Hematopoietic multipotent progenitor cell treated with erythropoietin and hydrocortisone succinate and interleukin-3 and kit ligand, for 17 days (in vitro differentiated cells): ENCODE measurements around the gene AGO4.
"Not testable (repeated sequence)": the region's sequence is repeated elsewhere in the genome, so short reads cannot be mapped to it uniquely, and the experiment has no call there.

Experiments used
- DNase-seq: peaks from one replicate; pipeline ENCODE4 v3.0.0-alpha.2; 2015; ENCODE audit warnings: low spot score

The AGO4 gene

DNA sequence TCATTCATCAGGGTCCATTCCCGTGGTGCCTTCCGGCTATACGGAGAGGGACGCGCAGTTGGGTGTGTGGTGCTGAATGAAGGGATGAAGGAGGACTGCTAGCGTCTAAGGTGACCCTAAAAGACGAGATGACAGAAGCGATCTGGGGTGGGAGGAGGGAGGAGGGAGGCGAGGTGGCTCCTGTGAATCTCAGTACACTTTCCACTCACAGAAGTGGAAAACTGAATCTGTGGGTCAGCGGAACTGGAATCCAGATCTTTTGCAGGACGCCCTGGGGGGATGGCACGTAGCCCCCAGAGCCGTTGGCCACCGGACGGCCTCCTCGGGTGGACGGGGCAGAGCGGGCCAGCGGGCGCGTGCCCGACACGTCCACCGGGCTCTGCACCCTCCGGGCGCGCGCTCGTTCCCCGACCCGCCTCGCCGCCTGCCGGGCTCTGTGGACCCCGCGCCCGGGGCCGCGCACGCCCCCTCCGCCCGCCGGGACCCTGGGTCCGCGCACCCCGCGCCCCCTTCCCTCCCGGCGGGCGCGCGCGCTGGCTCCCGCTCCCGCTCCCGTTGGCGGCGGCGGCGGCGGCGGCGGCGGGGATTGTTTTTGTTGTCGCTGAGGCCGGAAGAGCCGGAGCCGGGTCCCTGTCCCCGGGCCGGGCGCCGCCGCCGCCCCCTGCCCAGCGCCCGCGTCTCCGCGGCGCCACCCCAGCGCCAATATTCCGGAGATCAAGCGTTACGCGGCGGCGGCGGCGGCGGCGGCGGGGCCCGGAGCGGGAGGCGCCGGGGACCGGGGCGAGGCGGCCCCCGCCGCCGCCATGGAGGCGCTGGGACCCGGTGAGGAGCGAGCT lies at the start of gene AGO4:
Gene AGO4, plus strand, starts transcription at position 403 of the 836 bp plus-strand sequence. Its CDS starts 401 bp downstream, at position 804.
- DNase-seq: no peak

DNA sequence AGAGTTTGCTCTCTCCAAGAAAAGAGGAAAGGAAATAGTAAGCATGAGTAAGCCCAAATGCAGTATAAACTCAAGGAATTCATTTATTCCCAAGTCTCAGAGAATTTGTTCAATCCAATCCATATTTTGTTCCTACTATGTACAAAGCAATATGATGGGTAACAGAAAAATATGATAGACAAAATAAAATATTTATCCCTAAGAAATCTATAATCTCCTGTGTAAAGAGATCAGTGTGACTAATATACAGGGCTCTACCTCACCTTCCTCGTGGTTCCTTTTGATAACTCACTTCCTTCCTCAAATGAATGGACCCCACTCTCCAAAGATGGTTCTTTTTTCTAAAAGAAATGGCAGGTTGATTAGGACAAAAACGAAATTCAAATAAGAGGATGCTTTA lies 45.7 kb upstream of the AGO4 start:
- DNase-seq: no peak

DNA sequence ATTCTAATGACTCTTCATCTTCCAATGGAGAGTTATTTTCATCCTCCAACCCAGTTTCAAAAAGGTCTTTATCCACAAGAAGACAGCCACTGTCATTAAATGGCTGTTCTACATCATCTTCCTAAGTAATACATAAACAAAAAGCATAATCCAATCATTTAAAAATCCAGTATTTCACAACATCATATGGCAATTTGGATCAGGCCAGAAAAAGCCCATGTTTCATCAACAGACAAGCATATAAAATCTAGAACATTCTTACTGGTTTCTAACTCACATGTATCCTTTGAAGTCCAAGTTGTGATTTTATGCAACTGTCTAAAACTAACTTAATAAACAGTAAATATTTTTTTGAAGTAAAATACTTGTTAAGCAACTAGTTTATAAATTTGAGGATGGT lies 44.6 kb upstream of the AGO4 start:
- no peak for DNase-seq

DNA sequence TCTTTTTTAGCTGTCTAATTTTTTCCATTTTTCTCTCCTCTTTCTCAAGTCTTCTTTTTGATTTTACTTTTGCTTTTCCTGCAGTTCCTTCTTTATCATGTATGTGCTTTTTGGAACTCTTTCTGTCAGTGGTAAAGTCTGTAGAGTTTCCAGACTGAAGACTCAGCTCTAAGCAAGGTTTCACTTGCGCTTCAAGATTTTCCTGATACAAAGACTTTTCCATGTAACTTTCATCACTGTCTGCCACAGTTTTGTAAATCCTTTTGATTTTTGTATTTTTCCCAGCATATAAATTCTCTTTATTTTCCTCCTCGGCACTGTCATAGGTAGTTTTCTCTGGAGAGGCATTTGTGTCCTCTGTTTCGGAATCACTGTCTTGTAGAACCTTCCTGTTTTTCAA lies 43.5 kb upstream of the AGO4 start:
- DNase-seq: no peak

DNA sequence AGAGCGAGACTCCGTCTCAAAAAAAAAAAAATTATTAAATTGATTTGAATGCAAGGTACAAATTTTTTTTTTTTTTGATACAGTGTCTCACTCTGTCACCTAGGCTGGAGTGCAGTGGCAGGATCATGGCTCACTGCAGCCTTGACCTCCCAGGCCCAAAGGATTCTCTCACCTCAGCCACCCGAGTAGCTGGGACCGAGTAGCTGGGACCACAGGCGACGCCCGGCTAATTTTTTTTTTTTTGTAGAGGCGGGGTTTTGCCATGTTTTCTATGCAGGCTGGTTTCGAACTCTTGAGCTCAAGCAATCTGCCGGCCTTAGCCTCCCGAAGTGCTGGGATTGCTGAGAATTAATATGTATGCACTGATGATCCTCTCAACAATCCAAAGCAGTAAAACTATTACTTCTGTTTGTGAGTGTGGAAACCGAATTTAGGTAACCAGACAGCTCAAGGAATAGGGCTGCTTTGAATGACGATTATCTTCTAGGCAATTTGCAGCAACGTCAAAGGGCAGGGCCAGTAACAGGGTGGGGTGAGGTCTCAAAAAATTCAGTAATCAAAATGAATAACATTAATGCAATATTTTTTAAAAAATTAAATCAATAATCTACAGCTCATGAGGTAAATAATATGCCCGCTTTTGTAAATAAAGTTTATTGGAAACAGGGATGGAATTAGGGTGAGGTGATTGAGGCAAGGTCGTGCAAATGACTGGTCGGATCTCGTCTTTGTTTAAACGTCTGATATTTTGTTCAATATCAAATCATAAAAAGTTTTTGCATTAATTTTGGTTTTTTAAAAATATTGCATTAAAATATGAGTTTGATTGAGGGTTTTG lies 39.2 kb upstream of the AGO4 start:
- DNase-seq: peak; percentile 17

DNA sequence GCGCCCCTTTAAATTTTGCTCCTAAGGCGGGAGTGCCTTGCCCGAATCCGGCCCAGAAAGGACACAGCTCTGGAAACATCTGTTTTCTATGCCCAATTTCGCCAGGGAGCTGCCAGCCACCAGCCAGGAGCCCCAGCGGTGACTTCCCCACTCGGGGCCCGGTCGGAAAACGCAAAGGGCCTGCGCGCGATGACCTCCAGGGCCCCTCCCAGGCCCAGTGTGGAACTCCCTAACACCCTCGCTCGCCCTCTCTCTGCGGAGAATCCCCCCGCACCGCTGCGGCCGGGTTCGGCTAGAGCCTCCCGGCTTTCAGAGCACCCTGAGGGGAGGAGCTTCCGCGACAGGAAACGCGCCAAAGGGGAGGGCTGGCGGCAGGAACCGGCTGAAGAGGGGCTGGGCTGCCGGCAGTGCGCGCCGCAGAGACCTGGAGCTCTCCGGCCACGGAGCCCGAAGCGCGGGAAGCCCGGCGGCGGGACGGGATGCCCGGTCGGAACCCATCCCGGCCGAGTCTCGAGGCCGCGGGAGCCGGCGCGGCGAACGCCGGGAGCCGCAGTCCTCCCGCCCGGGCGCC lies 38.5 kb upstream of the AGO4 start:
- peak; percentile 59 for DNase-seq

DNA sequence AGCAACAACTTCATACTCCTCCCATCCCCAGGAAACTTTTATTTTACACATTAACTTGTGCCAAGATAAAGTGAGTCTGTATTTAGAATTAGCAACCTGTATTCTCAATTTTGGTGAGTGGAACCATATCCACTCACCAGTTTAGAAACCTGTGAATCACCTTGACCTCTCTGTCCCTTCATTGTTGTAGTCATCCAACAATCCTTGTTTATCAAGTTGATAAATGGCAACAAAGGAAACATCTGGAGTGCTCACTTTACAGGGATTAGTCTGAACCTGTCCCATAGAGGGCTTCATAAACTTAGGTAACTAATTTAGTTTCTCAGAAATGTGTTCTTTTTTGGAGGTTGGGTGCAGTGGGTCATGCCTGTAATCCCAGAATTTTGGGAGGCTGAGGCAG lies 34.1 kb upstream of the AGO4 start:
- DNase-seq: no peak

DNA sequence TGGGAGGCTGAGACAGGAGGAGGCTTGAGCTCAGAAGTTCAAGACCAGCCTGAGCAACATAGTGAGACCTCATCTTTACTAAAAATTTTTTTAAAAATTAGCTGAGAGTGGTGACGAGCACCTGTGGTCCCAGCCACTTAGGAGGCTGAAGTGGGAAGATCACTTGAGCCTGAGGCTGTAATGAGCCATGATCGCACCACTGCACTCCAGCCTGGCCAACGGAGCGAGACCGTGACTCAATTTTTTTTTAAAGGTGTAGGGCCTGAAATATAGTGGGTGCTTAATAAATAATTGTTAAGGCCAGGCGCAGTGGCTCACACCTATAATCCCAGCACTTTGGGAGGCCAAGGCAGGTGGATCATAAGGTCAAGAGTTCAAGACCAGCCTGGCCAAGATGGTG lies 31.6 kb upstream of the AGO4 start:
- not testable (repeated sequence) for DNase-seq

DNA sequence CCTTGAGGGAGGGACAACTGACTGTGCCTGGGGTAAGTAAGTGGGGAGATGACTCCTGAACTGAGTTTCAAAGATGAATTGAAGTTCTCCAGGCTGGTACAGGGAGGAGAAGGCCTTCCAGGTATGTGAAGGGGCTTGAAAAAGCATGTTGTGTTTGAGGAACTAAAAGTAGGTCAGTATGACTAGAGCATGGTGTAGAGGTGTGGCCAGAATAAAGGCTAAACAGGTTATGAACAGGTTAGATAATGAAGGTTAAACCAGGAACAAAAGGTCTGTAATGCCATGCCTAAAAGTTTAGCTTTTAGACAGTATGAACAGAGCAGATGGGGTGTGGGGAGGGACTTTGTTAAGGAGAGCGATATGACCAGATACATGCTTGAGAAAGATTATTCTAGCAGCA lies 30.7 kb upstream of the AGO4 start:
- DNase-seq: no peak

DNA sequence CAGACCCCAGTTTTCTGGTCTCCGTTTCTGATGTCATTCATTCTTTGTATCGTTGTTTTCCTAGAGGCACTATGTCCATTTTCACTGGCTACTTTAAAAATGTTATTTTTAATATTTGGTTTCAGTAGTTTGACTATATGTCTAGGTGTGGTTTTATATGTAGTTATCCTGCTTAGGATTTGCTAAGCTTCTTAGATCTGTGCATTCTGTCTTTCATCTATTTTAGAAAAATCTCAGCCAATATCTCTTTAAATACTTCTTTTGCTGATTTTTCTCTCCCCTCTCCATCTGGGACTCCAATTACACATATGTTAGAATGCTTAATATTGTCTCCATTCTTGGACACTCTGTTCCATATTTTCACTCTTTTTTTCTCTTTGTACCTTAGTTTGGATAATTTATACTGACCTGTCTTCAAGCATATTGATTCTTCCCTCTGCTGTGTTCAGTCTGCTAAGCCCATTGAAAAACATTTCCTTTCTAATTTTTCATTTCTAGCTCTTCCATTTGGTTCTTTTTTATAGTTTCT lies 24.7 kb upstream of the AGO4 start:
- no peak for DNase-seq

DNA sequence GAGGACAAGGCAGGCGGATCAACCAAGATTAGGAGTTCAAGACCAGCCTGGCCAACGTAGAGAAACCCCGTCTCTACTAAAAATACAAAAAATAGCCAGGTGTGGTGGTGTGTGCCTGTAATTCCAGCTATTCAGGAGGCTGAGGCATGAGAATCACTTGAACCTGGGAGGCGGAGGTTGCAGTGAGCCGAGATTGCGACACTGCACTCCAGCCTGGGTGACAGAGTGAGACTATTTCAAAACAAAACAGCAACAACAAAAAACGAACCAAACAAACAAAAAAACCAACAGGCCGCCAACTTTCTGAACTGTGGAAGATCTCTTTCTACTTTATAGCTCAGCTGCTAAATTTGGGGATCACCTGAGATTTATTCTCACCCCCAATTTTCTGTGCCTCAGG lies 23.5 kb upstream of the AGO4 start:
- not testable (repeated sequence) for DNase-seq

DNA sequence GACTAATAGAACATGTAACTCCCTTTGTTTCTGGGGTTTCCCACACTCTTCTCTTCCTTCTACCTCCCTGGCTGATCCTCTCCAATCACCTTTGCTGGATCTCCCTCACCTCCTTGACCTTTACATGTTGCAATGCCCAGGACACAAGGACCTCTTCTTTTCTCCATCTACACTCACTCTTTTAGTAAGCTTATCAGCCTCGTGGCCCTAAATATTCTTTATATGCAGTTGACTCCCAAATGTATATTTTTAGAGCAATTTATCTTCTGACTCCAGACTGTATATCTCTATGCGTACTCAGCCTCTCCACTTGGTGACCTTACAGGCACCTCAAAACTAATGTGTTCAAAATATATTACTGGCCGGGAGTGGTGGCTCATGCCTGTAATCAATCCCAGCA lies 19.7 kb upstream of the AGO4 start:
- no peak for DNase-seq

DNA sequence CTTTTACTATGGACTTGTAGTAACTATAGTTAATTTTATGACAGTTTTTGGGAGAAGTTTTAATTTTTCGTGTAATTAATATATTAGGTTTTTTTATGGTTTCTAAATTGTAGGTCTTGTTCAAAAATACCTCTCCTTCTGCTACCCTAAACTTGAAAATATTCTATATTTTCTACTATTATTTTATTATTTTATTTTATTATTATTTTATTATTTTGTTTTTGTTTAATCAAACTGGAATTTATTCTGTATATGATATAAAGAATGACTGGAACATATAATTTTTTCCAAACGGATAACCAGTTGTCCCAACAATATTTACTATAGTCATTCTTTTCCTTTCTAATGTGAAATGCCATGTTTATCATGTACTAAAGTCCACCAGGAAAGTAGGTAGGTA lies 17.1 kb upstream of the AGO4 start:
- no peak for DNase-seq

DNA sequence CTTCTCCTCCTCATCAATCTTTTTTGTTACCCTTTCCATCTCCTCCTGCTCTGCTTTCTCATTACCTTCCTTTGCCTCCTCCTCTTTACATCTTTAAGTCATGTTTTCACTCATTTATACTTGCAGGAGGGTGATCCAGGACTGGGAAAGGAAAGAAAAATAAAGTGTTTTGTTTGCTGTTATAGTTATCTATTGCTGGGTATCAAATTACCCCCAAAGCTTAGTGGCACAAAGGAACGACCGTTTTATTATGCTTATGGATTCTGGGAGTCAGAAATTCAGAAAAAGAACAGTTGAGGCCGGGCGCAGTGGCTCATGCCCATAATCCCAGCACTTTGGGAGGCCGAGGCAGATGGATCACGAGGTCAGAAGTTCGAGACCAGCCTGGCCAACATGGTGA lies 12.5 kb upstream of the AGO4 start:
- no peak for DNase-seq

DNA sequence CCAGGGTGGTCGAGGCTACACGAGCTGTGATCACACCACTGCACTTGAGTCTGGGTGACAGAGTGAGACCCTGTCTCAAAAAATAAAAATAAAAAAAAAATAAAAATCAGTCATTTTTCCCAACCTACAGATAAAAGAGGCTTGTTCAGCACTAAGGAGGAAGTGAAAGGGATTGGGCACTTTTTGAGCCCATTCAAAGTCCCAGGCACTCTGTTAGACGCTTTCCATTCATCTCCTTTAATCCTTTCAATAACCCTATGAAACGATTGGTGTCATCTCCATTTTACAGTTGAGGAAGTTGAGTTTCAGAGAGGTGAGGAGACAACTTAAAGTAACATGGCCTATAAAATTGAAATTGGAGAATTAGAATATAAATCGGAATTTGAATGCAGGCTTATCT lies 10.4 kb upstream of the AGO4 start:
- DNase-seq: no peak

DNA sequence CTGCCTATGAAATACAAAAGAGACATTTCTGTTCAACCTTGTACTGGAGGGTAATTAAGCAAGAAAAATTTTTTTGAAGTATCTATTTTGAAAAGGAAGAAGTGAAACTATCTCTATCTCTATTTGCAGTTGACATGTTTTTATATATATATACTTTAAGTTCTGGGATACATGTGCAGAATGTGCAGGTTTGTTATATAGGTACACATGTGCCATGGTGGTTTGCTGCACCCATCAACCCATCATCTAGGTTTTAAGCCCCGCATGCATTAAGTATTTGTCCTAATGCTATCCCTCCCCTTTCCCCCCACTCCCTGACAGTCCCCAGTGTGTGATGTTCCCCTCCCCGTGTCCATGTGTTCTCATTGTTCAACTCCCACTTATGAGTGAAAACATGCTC lies 9.8 kb upstream of the AGO4 start:
- DNase-seq: not testable (repeated sequence)

DNA sequence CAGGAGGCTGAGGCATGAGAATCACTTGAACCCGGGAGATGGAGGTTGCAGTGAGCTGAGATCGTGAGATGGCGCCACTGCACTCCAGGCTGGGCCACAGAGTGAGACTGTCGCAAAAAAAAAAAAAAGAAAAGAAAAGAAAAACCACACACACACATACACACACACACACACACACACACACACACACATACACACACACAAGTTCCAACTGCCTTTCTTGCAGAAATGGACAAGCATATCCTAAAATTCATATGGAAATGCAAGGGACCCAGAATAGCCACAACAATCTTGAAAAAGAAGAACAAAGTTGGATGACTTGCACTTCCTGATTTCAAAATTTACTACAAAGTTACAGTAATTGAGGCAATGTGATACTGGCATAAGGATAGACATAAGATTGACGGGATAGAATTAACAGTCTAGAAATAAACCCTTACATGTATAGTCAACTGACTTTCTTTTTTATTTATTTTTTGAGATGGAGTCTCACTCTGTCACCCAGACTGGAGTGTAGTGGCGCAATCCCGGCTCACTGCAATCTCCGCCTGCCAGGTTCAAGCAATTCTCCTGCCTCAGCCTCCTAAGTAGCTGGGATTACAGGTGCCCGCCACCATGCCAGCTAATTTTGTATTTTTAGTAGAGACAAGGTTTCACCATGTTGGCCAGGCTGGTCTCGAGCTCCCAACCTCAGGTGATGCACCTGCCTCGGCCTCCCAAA lies 7.5 kb upstream of the AGO4 start:
- not testable (repeated sequence) for DNase-seq

DNA sequence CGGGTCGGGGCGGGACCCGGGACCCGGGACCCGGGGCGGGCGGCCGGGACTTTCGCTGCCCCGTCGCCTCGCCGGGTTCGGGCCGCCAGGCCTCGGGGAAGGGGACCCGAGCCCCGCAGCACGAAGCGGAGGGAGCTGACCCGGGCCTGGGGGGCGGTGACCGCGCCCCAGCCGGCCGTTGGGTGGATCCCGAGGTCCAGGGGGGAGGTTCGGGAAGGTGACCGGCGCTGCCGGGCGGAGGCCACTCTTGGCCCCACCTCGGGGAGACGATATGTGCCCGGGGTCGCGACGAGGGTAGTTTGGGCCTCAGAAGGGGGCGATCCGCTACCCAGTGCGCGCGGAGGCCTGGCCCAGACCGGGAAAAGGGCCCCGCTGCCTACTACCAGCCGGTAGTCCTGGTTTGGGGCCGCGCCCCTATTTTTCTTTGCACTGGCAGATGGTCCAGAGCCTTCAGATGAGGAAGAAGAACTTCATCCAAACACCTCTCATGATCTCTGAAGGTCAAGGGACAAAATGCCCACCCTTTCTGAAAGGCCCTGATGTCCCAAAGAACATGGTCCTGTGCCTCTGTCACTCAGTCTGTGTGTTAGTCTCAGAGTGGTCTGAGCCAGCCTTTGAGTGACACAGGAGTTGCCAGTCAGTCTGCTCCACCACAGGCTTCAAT lies 766 bp downstream of the AGO4 start:
- no peak for DNase-seq

DNA sequence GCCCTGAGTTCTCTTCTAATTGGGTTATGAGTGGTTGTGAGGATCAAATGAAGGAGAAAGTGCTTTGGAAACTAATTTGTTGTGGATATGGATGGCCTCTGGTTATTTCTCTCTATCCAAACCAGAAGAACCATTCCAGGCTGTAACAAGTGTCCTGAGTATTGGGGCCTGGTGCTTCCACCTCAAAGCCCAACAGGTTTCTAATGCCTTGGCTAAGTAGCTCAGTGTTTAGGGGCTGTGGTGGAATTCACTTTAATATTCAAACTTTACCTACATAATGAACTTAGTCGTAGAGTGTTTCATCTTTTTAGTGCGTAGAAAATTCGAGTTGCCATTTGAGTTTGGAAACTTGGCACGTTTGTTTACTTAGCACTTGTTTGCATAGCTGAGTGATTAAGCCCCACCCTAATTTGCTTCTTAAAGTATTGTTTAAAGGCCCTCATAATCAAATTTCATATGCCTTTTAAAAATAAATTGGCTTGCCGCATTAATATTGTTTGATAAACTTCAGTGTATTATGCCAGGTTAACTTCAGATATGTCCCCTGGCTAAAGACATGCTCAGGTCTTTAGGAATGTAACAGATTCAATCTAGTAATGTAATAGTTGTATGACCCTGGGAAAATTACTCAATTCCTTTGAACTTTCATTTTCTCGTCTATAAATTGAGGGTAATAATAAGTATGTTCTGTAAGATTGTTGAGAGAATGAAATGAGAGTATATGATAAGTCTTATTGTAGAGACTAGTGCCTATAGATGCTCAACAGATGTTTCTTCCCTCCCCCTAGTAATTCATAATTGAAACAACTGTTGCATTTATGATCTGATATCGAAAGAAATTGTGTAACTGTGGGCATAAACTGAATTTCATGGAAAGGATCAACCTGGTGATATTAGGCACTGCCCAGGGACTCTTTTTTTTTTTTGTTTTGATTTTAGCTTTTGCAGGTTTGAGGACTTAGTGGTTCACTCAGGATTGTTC lies 1.6 kb downstream of the AGO4 start:
- DNase-seq: no peak
